HEK293 (cell line): ENCODE results near the gene HMX2.

Experiments
- CTCF ChIA-PET: fragments of 350-600 bp; formaldehyde crosslinking; extraction: SDS; loops from one replicate; lab custom pipeline; 2021; ENCODE audit warnings: antibody characterized with exemption; lab: Yijun Ruan, JAX
- POLR2A ChIA-PET: fragments of 300-600 bp; formaldehyde crosslinking; extraction: SDS; loops from one replicate; lab custom pipeline; 2020; ENCODE audit warnings: antibody characterized with exemption, inconsistent platforms; lab: Yijun Ruan, JAX
- H3K27ac ChIP-seq: fragments of 200-500 bp; sonication (Bioruptor generic); 2 replicates; pipeline ENCODE4 v1.5.1; 2014; ENCODE audit warnings: low read depth, low read length, control low read depth, inconsistent platforms; ENCODE audit errors: extremely low read depth
- H3K36me3 ChIP-seq, 2 experiments: fragments of 200-500 bp in 1 of 2; sonication (Bioruptor generic) in 1 of 2; 1 replicate in 1 of 2; 2 replicates in 1 of 2; pipeline ENCODE4 v1.5.1; 2014 to 2017; ENCODE audit warnings: inconsistent platforms in 2 of 2, low read length in 2 of 2; ENCODE audit not compliant: control insufficient read depth in 2 of 2, insufficient read depth in 1 of 2
- H3K4me1 ChIP-seq: fragments of 200-500 bp; sonication (Bioruptor generic); 2 replicates; pipeline ENCODE4 v1.5.1; 2014; ENCODE audit warnings: mild to moderate bottlenecking, low read length, inconsistent platforms; ENCODE audit not compliant: control insufficient read depth, insufficient read depth
- H3K4me3 ChIP-seq: 2 replicates; pipeline ENCODE4 v1.5.1; 2011; ENCODE audit warnings: low read depth, mild to moderate bottlenecking, control low read depth, low read length, moderate library complexity
- H3K9me3 ChIP-seq: fragments of 200-500 bp; sonication (Bioruptor generic); 2 replicates; pipeline ENCODE4 v1.5.1; 2014; ENCODE audit warnings: low read depth, low read length, inconsistent platforms; ENCODE audit not compliant: control insufficient read depth, insufficient read depth
- MEIS1 ChIP-seq: sonication (generic); formaldehyde crosslinking; IDR thresholded peaks from 2 replicates; pipeline ENCODE4 v1.8.1; 2022; ENCODE audit warnings: missing genetic modification reagents, mild to moderate bottlenecking, borderline replicate concordance
- TRIM28 ChIP-seq: IDR thresholded peaks from 2 replicates; pipeline ENCODE4 v1.6.1; 2011; ENCODE audit warnings: low read length, control low read depth, borderline replicate concordance
- ZBTB7A ChIP-seq: fragments of 450-650 bp; formaldehyde crosslinking; IDR thresholded peaks from 2 replicates; pipeline ENCODE4 v1.5.1; 2016; ENCODE audit warnings: low read depth, missing biosample characterization, missing genetic modification characterization
- ZFP69B ChIP-seq: fragments of 450-650 bp; formaldehyde crosslinking; IDR thresholded peaks from 2 replicates; pipeline ENCODE4 v1.5.1; 2016; ENCODE audit warnings: missing biosample characterization, missing genetic modification characterization
- ZNF354C ChIP-seq: fragments of 450-650 bp; formaldehyde crosslinking; IDR thresholded peaks from 2 replicates; pipeline ENCODE4 v1.5.1; 2016; ENCODE audit warnings: missing biosample characterization, missing genetic modification characterization, low read depth, borderline replicate concordance
- ZNF558 ChIP-seq: fragments of 450-650 bp; formaldehyde crosslinking; IDR thresholded peaks from 2 replicates; pipeline ENCODE4 v1.5.1; 2016; ENCODE audit warnings: missing biosample characterization, missing genetic modification characterization
- TF ChIP-seq, protein P1 (sequence below): fragments of 450-650 bp; formaldehyde crosslinking; IDR thresholded peaks from 2 replicates; pipeline ENCODE4 v1.5.1; 2016; ENCODE audit warnings: missing biosample characterization, missing genetic modification characterization
- TF ChIP-seq, protein P2 (sequence below): fragments of 450-650 bp; formaldehyde crosslinking; IDR thresholded peaks from 2 replicates; pipeline ENCODE4 v1.5.0; 2017; ENCODE audit warnings: missing biosample characterization, missing genetic modification characterization, borderline replicate concordance
- TF ChIP-seq, protein P3 (sequence below): fragments of 450-650 bp; formaldehyde crosslinking; IDR thresholded peaks from 2 replicates; pipeline ENCODE4 v1.5.1; 2016; ENCODE audit warnings: missing biosample characterization, missing genetic modification characterization
- TF ChIP-seq, protein P4 (sequence below): fragments of 450-650 bp; formaldehyde crosslinking; IDR thresholded peaks from 2 replicates; pipeline ENCODE4 v1.5.1; 2017; ENCODE audit warnings: missing biosample characterization, missing genetic modification characterization
- TF ChIP-seq, protein P5 (sequence below): fragments of 450-650 bp; formaldehyde crosslinking; IDR thresholded peaks from 2 replicates; pipeline ENCODE4 v1.5.1; 2016; ENCODE audit warnings: missing biosample characterization, missing genetic modification characterization

HMX2 gene

DNA sequence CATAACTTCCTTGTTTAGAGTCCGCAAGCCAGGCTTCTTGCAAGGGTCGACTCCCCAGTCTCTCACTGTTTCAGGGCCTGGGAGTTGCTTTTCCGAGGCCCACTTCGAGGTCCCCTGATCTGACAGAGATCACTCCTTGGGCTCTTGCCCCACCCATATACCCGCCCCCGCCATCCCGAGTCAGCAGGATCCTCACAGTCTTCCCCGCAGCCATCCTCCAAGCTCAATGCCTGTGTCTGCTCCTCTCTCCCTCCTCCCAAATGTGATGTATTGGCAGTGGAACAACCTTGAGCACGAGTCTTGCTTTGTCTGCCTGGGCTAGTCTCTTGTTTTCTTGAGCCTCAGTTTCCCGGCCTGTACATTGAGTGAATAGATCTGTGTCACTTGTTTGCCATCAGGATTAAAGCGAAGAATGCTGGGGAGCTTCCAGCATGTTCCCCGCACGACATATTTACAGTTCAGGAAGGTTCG lies 2.4 kb upstream of the HMX2 start (continued):
- TF ChIP-seq, protein P1, sequence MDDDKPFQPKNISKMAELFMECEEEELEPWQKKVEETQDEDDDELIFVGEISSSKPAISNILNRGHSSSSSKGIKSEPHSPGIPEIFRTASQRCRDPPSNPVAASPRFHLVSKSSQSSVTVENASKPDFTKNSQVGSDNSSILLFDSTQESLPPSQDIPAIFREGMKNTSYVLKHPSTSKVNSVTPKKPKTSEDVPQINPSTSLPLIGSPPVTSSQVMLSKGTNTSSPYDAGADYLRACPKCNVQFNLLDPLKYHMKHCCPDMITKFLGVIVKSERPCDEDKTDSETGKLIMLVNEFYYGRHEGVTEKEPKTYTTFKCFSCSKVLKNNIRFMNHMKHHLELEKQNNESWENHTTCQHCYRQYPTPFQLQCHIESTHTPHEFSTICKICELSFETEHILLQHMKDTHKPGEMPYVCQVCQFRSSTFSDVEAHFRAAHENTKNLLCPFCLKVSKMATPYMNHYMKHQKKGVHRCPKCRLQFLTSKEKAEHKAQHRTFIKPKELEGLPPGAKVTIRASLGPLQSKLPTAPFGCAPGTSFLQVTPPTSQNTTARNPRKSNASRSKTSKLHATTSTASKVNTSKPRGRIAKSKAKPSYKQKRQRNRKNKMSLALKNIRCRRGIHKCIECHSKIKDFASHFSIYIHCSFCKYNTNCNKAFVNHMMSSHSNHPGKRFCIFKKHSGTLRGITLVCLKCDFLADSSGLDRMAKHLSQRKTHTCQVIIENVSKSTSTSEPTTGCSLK (tag by site-specific recombination) = no peak
- TF ChIP-seq, protein P2, sequence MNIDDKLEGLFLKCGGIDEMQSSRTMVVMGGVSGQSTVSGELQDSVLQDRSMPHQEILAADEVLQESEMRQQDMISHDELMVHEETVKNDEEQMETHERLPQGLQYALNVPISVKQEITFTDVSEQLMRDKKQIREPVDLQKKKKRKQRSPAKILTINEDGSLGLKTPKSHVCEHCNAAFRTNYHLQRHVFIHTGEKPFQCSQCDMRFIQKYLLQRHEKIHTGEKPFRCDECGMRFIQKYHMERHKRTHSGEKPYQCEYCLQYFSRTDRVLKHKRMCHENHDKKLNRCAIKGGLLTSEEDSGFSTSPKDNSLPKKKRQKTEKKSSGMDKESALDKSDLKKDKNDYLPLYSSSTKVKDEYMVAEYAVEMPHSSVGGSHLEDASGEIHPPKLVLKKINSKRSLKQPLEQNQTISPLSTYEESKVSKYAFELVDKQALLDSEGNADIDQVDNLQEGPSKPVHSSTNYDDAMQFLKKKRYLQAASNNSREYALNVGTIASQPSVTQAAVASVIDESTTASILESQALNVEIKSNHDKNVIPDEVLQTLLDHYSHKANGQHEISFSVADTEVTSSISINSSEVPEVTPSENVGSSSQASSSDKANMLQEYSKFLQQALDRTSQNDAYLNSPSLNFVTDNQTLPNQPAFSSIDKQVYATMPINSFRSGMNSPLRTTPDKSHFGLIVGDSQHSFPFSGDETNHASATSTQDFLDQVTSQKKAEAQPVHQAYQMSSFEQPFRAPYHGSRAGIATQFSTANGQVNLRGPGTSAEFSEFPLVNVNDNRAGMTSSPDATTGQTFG = no peak
- TF ChIP-seq, protein P3, sequence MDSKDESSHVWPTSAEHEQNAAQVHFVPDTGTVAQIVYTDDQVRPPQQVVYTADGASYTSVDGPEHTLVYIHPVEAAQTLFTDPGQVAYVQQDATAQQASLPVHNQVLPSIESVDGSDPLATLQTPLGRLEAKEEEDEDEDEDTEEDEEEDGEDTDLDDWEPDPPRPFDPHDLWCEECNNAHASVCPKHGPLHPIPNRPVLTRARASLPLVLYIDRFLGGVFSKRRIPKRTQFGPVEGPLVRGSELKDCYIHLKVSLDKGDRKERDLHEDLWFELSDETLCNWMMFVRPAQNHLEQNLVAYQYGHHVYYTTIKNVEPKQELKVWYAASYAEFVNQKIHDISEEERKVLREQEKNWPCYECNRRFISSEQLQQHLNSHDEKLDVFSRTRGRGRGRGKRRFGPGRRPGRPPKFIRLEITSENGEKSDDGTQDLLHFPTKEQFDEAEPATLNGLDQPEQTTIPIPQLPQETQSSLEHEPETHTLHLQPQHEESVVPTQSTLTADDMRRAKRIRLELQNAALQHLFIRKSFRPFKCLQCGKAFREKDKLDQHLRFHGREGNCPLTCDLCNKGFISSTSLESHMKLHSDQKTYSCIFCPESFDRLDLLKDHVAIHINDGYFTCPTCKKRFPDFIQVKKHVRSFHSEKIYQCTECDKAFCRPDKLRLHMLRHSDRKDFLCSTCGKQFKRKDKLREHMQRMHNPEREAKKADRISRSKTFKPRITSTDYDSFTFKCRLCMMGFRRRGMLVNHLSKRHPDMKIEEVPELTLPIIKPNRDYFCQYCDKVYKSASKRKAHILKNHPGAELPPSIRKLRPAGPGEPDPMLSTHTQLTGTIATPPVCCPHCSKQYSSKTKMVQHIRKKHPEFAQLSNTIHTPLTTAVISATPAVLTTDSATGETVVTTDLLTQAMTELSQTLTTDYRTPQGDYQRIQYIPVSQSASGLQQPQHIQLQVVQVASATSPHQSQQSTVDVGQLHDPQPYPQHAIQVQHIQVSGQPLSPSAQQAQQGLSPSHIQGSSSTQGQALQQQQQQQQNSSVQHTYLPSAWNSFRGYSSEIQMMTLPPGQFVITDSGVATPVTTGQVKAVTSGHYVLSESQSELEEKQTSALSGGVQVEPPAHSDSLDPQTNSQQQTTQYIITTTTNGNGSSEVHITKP (tag by site-specific recombination) = no peak
- TF ChIP-seq, all 188 proteins: peak for 0

DNA sequence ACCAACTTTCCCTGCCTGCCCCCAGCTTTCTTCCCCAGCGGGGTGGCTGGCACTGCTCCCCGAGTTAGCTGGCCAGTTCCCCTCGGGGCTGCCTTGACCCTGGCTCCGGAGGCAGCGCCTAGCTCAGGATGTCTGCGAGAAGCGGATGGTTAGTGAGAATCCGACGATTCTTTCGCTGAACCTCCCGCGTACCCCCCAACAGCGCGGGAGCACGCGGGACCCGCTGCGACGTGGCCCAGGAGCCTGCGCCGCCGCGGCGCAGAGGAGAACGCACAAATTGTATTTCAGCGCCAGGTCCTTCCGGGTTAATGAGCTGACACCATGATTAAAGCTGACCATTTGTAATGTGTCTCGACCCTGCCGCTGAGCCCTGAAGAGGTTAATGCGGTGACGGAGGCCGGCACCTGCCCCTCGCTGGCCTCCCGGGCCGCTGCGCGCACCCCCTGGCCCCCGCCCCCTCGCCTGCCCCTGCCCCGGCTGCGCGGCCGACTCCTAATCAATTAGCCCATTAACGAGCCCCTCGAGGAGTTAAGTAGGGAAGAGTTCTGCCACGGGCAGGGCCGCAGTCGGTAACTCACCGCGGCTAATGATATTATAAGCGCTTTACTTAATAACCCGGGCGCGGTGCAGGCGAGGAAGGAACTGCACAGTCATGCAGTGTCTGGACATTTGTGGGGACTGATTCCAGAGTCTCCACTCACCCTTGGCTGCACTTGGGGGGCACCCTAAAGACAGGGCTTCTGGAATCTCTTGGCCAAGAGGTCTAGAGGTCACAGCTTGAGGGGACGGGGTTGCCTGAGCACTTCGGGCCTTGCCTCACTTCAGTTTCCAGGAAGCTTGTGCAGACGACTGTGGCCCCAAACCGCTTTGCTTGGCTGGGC lies 1.7 kb upstream of the HMX2 start:
- no peak overlapping the region for H3K4me3 ChIP-seq
- no peak overlapping the region for H3K27ac ChIP-seq
- CTCF ChIA-PET = no interaction called here
- TF ChIP-seq ZFP69B (tag by site-specific recombination) (no peak), ZNF354C (tag by site-specific recombination) (no peak), MEIS1 (CRISPR knock-in tag) (no peak), TRIM28 (no peak), ZNF558 (tag by site-specific recombination) (no peak), ZBTB7A (tag by site-specific recombination) (no peak)
- TF ChIP-seq, protein P4, sequence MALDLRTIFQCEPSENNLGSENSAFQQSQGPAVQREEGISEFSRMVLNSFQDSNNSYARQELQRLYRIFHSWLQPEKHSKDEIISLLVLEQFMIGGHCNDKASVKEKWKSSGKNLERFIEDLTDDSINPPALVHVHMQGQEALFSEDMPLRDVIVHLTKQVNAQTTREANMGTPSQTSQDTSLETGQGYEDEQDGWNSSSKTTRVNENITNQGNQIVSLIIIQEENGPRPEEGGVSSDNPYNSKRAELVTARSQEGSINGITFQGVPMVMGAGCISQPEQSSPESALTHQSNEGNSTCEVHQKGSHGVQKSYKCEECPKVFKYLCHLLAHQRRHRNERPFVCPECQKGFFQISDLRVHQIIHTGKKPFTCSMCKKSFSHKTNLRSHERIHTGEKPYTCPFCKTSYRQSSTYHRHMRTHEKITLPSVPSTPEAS (tag by site-specific recombination) = no peak
- TF ChIP-seq, protein P5, sequence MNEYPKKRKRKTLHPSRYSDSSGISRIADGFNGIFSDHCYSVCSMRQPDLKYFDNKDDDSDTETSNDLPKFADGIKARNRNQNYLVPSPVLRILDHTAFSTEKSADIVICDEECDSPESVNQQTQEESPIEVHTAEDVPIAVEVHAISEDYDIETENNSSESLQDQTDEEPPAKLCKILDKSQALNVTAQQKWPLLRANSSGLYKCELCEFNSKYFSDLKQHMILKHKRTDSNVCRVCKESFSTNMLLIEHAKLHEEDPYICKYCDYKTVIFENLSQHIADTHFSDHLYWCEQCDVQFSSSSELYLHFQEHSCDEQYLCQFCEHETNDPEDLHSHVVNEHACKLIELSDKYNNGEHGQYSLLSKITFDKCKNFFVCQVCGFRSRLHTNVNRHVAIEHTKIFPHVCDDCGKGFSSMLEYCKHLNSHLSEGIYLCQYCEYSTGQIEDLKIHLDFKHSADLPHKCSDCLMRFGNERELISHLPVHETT (tag by site-specific recombination) = no peak
- TF ChIP-seq, all 188 proteins: peak for 0
- no peaks in the 10 kb centered on the region for H3K36me3 ChIP-seq
- no peaks in the 10 kb centered on the region for H3K9me3 ChIP-seq
- H3K4me1 ChIP-seq = no peaks in the 10 kb centered on the region; the same call in 1 of the 2 replicates
- POLR2A ChIA-PET = interaction anchor here (1.6 kb wide), 1 partner anchor 8 kb away, joined by 10 read pairs; the partner anchor contains the start of gene BUB3
